ENCODE measurements around the gene PIGK.

PIGK gene

GRCh38 chr1:77245830-77246229 lies 26.6 kb upstream of the PIGK start:
- H3K4me3 Mint-ChIP-seq: no peak overlapping the region
- H3K36me3 Mint-ChIP-seq (ENCODE audit: low read depth): peaks cover 18% of the 10 kb centered on the region
- no peak for DNase-seq
- H3K9me3 Mint-ChIP-seq: peaks cover 47% of the 10 kb centered on the region
- no peaks in the 10 kb centered on the region for H3K4me1 Mint-ChIP-seq
- TF ChIP-seq, protein P1, sequence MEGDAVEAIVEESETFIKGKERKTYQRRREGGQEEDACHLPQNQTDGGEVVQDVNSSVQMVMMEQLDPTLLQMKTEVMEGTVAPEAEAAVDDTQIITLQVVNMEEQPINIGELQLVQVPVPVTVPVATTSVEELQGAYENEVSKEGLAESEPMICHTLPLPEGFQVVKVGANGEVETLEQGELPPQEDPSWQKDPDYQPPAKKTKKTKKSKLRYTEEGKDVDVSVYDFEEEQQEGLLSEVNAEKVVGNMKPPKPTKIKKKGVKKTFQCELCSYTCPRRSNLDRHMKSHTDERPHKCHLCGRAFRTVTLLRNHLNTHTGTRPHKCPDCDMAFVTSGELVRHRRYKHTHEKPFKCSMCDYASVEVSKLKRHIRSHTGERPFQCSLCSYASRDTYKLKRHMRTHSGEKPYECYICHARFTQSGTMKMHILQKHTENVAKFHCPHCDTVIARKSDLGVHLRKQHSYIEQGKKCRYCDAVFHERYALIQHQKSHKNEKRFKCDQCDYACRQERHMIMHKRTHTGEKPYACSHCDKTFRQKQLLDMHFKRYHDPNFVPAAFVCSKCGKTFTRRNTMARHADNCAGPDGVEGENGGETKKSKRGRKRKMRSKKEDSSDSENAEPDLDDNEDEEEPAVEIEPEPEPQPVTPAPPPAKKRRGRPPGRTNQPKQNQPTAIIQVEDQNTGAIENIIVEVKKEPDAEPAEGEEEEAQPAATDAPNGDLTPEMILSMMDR (IDR thresholded peaks at IDR 0.05): no peak
- H3K27ac Mint-ChIP-seq: no peak overlapping the region
- peaks cover 4% of the 10 kb centered on the region for H3K27me3 Mint-ChIP-seq (ENCODE audit: low read depth, poor library complexity)

DNA sequence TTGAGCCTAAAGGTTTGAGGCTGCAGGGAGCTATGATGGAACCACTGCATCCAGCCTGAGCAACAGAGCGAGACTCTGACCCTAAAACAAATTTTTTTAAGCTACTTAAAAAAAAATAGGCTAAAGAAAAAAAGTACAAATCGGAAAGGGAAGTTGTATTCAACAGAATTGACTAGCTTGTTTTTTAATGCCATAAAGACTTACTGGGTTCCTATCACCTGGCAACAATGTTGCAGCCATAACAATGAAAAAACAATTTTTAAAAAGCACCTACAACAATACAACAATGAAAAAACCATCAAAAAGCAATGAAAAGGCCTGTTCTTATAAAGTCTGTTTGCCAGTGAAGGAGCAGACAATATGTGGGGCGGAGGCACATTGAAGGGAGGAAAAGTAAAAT lies 20.1 kb upstream of the PIGK start:
- Mint-ChIP-seq H3K27ac (no peak overlapping the region), H3K4me3 (no peak overlapping the region), H3K36me3 (ENCODE audit: low read depth) (no peaks in the 10 kb centered on the region), H3K9me3 (peaks cover 10% of the 10 kb centered on the region), H3K27me3 (ENCODE audit: low read depth, poor library complexity) (peaks cover 6% of the 10 kb centered on the region), H3K4me1 (no peaks in the 10 kb centered on the region)
- no peak for DNase-seq
- TF ChIP-seq, protein P1 (IDR thresholded peaks at IDR 0.05): no peak

DNA sequence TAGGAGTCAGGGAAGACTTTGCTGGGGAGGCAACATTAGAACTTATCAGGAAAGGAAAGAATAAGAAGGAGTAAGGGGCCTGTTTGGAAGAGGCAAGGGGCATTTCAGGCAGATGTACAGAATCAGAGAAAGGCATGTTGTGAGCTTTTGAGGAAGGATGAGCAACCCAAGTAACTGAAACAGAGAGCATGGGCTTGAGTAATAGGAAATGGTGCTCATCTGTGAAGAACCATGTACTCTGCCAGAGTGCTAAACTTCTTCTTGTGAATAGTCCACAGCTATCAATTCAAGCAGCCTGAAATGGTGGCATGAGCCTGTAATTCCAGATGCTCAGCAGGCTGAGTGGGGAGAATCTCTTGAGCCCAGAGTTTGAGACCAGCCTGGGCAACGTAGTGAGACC lies 19.2 kb upstream of the PIGK start:
- Mint-ChIP-seq H3K36me3 (ENCODE audit: low read depth) (no peaks in the 10 kb centered on the region), H3K27me3 (ENCODE audit: low read depth, poor library complexity) (peaks cover 6% of the 10 kb centered on the region), H3K4me1 (no peaks in the 10 kb centered on the region), H3K4me3 (no peak overlapping the region), H3K27ac (peak overlapping the region; percentile 55), H3K9me3 (peaks cover 7% of the 10 kb centered on the region)
- DNase-seq: no peak
- TF ChIP-seq, protein P1 (IDR thresholded peaks at IDR 0.05): no peak

DNA sequence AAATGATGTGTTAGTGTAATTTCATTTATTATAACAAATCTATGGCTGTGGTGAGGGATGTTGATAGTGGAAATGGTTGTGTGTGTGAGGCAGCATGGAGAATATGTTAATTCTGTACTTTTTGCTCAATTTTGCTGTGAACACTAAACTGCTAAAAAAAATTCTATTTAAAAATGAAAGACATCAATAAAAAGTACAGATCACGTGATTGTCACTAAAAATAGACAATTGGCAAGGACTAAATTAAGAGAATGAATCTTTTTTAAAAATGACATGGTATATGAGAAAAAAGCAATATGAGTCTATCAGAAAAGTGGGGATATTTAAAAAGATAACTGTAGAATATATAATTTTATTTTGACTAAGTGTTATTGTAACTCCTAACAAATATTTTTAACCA lies 15.7 kb upstream of the PIGK start:
- TF ChIP-seq, protein P1 (IDR thresholded peaks at IDR 0.05): no peak
- no peak for DNase-seq
- H3K9me3 Mint-ChIP-seq: peaks cover 3% of the 10 kb centered on the region
- no peak overlapping the region for H3K27ac Mint-ChIP-seq
- no peaks in the 10 kb centered on the region for H3K4me1 Mint-ChIP-seq
- no peak overlapping the region for H3K4me3 Mint-ChIP-seq
- no peaks in the 10 kb centered on the region for H3K36me3 Mint-ChIP-seq (ENCODE audit: low read depth)
- H3K27me3 Mint-ChIP-seq (ENCODE audit: low read depth, poor library complexity): peaks cover 3% of the 10 kb centered on the region

GRCh38 chr1:77234096-77234495 lies 14.9 kb upstream of the PIGK start:
- no peak for DNase-seq
- Mint-ChIP-seq H3K4me3 (no peak overlapping the region), H3K27me3 (ENCODE audit: low read depth, poor library complexity) (peaks cover 3% of the 10 kb centered on the region), H3K9me3 (peaks cover 3% of the 10 kb centered on the region), H3K27ac (no peak overlapping the region), H3K36me3 (ENCODE audit: low read depth) (no peaks in the 10 kb centered on the region), H3K4me1 (no peaks in the 10 kb centered on the region)
- TF ChIP-seq, protein P1 (IDR thresholded peaks at IDR 0.05): no peak

- TF ChIP-seq, protein P1 (IDR thresholded peaks at IDR 0.05): no peak
- Mint-ChIP-seq H3K4me3 (no peak overlapping the region), H3K36me3 (ENCODE audit: low read depth) (no peaks in the 10 kb centered on the region), H3K4me1 (no peaks in the 10 kb centered on the region), H3K27ac (no peak overlapping the region), H3K27me3 (ENCODE audit: low read depth, poor library complexity) (peaks cover 3% of the 10 kb centered on the region), H3K9me3 (peaks cover 3% of the 10 kb centered on the region)
- DNase-seq: no peak
These were observed 13.6 kb upstream of the PIGK start for GRCh38 chr1:77232829-77233228.

Data from nephron progenitor cell (in vitro differentiated cells).